HG03575 (cell line): ENCODE results near the gene TK2.
"Not testable (repeated sequence)": the region's sequence is repeated elsewhere in the genome, so short reads cannot be mapped to it uniquely, and the experiment has no call there.

ENCODE experiments used
- ATAC-seq: cut with Tn5 transposase; IDR thresholded peaks from one replicate; pipeline ENCODE4 v1.9.1; 2021; ENCODE audit not compliant: unreplicated experiment, insufficient number of reproducible peaks, low FRiP score; ENCODE audit errors: extremely low read depth

TK2 gene

DNA sequence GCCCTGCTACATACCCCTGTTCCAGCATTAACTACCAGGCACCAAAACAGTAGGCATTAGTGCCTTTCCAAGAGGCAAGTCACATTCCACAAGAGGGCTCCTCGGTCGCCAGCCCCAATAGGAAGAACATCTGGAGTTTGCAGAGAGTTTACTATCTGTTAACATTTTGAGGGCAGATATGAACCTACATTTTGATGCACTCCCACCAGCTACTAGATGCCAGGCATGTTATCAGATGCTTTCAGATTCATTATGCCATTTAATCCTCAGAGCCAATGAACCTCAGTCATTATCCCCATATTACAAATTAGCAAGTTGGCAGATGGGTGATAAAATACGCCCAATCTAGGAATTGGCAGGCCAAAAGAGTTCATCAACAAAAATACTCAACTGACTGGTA, 25.1 kb upstream of the TK2 start:
- no peak for ATAC-seq

DNA sequence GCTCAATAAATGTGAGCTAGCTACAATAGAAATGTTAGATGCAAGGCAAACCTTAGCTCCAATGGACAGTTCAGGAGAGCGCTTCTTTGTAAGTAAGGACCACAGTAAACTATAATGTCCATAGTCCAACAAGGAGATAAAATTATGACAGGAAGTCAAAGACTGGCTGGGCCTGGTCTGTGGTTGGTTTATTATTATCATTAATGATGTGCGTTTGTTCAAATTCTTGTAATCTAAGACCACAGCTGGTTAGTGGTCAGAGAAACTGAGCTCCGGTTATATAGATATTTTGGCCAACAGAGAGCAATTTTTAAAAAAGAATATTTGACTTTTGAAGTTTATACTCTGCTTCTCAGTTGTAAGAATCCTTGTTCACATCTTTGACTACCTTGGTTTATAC, 24.6 kb upstream of the TK2 start:
- ATAC-seq, result no peak

DNA sequence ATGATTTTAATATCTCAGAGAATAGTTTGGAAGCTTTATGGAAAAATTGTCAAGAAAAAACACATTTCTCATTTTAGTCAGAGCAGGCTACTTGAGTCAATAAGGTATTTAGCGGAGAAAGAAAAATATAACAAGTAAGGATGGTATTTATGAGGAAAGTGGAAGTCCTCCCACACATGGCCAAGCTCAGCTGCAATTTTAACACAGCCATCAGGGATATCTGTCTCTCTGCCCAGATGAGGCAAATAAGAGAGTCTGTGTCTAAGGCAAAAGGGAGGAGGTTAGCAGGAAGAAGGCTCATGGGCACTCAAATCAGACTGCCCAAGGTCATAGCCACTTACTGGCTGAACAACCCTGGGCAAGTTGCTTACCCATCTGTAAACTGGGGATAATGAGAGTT, 24.2 kb upstream of the TK2 start:
- ATAC-seq, result no peak

DNA sequence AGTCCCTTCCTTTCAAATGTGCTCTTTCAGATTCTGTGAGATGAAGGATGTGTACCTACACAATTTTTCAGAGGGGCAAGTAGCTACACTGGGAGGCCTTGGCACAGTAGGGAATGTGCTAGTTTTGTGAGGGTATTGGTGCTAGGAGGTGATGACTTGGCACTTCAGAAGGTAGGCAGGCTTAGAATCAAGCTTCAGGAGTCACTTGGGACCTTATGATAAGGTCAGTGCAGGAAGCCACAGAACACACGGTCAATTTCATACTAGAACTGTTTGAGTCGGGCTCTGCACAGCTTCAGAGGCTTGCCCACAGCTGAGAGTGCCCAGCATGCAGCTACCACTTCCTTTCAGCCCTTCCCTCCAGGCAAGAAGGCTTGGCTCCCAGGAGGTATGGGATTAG, 22.4 kb upstream of the TK2 start:
- ATAC-seq, result no peak

DNA sequence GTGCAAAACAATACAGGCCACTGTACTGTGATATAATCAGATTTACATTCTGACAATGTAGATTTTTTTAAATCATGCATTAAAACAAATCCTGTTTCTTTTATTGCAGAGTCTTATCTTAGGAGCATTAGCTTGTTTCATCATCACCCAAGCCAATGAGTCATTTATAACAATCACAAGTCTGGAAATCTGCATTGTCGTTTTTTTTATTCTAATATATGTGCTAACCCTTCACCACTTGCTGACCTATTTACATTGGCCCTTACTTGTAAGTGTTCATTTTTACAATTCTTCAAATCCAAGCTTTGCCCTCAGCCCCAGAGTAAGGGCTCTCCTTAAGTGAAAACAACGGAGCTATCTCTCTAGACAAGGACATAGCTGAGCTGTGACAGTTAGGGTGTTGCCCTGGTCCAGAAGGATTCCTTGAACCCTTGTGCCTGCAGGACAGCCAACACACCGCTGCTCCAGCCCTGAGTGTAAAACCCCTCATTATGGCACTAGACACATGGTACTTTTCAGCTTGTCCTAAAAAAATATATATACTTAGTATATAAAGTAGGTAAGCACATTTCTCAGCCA, 20.0 kb upstream of the TK2 start:
- no peak for ATAC-seq

DNA sequence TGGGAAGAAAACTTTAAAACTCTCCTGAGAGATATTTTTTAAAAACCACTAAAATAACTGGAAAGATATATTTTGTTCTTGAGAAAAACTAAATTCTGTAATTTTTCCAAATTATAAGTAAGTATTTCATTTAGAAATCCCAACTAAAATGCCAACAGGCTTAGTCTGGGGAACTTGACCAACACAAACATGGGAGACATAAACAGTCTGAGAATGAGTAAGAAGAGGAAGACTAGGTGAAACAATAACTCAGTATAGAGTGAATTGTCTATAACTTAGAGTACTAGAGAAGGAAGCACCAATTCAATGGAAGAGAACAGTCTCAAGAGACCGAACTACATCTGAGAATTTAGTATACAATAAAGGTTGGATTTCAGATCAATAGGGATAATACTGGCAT, 19.2 kb upstream of the TK2 start:
- ATAC-seq, result no peak

DNA sequence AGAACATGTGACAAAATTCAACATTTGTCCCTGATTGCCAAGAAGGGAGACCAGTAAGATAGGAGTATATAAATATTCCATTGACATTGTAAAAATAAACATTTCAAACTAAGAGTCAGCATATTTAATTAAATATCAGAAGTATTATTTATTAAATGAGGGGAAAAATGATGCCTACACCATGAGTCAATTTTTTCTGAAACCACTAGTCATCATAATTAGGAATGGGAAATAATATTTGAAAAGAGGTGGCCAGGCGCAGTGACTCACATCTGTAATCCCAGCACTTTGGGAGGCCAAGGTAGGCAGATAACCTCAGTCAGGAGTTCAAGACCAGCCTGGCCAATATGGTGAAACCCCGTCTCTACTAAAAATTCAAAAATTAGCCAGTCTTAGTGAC, 18.4 kb upstream of the TK2 start:
- no peak for ATAC-seq

DNA sequence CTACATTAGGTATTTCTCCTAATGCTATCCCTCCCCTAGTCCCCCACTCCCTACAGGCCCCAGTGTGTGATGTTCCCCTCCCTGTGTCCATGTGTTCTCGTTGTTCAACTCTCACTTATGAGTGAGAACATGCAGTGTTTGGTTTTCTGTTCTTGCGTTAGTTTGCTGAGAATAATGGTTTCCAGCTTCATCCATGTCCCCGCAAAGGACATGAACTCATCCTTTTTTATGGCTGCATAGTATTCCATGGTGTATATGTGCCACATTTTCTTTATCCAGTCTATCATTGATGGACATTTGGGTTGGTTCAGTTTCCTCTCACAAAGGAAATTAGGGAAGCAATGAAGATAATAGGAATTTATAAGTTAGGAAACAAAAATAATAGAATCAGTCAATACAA, 17.3 kb upstream of the TK2 start:
- ATAC-seq, result not testable (repeated sequence)

DNA sequence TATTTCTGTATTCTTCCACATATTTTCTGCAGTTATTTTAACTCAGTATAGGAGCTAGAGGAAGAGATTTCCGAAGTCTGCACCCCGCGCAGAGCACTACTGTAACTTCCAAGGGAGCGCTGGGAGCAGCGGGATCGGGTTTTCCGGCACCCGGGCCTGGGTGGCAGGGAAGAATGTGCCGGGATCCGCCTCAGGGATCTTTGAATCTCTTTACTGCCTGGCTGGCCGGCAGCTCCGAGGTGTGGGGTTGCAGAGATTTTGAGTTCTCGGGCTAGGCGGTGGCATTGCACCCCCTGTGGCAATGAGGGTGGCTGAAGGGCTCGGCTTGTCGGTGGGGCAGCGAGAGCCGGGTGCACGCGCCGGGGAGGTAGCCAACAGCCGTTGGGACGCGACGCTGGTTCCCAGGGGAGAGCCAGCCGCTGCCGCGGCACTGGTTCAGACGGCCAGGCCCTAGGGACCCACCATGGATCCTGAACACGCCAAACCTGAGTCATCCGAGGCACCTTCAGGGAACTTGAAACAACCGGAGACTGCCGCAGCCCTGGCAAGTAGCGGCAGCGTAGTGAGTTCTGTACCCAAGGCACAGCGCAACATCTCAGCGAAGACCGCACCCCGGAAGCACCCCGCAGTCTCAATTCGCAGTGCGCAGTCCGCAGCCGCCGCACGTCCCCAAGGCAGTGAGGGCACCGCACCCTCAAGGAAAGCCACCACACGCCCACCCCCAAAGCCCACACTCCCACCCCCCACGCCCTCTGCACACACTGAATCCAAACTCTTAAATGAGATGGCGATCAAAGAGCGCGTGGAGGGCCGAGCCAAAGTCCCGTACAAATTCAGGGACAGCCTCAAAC, 16.4 kb upstream of the TK2 start, which contains the start of gene CMTM1:
TSS of gene CMTM1 (plus strand) at position 389 of the 851 bp plus-strand sequence. CDS start at position 464, 75 bp downstream.
- no peak for ATAC-seq

DNA sequence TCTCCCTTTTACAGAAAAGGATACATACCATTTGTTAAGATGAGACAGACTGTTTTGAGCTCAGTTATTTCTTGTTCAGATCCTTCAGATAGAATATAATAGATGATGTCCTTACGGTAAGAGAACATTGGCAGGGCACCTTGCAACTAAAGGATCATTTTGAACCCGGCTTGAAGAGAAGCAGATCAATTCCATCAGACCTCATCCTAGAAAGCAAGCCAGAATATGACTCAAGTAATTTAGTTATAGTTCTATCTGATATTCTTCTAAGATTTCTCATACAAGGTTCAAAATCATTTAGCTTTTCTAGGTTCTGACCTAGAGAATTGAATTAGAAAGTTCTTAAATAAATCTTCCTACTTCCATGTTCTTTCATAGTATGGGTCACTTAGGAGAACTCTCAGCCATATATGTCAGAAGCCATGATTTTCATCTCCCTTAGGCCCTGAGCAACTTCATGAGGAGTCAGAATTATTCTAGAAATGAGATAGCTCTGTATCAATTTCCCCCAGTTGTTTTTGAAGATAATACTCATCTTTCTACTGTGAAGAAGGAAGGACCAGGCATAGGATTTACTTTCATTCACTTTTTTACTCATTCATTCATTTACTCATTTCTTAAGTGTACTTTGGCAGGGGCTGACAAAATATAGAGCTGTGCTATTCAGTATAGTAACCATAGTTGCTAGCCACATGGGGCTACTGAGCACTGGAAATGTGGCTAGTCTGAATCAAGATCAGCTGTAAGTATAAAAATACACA, 13.8 kb upstream of the TK2 start:
- ATAC-seq, result no peak

DNA sequence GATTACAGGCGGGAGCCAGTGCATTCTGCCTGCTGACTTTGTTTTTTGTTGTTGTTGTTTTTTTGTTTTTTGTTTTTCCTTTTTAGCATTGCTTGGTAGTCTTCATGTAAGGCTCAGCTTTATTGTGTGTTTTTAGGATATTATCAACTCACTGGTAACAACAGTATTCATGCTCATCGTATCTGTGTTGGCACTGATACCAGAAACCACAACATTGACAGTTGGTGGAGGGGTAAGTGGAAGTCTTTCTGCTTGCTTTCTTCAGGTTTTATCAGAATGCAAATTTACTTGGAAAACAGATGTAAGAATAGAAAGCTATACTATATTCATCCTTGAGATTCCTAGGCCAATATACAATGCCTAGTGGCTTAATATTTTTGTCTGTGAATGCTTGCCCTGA, 13.1 kb upstream of the TK2 start:
- ATAC-seq, result no peak

DNA sequence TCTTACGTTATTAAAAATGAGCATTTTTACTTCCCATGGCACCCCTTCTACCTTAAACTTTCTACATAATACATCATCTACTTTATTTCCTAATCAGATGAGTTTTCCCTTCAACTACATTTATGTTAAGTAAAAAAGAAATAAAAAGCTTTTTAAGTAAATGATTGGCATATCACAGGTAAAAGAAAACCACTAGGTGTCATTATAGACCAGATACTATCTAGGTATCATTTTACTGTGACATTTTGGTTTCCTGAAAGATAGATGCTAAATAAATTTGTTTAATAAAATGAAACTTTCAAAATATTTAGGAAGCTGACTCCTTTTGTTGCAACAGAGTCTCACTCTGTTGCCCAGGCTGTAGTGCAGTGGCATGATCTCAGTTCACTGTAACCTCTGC, 12.5 kb upstream of the TK2 start:
- ATAC-seq, result no peak

DNA sequence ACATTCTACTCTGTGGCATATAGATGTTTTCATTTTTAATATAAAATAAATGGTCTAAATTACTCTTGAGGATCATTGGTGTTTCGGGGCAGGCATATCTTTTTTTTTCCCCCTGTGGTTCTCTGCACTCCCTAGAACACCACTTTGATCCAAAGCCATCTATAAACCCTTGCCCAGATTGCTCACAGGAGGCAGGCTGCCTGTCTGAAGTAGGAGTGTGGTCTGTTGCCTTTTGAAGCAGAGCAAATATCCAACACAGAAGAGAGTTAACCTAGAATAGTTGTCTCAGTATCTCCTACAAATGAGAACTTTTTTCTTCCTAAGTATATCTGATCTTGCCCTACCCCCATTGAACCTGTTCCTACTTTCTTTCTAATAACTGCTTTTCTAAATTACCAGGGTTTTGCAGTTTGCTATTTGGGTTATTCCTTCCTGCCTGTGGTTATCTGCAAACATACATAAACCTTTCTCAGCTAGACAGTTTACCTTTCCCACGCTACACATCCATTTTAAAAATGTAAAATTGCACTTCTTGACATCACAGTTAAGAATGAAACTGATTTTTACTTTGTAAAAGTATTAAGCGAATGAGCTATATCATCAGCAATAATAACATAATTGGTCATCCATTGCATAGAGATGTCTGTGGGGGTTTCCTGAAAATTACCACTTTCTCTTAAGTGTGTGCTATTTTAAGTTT, 11.6 kb upstream of the TK2 start:
- ATAC-seq, result no peak

DNA sequence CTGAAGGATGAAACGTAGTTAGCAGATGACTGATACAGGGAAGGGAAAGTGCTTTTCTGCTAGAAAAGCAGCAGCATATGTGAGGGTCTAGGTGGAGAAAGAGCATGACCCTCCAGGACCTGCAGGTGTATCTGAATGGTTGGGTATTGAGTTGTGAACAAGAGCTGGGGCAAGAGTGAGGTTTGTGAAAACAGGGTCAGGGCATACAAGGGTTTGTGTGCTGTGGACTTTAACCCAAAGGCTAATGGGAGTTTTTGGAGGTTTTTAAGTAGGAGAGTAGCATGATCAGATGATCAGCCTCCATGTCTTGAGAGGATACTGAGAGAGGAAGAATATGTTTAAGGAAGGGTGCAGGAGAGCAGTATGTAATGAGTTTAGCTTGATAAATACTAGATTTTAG, 10.2 kb upstream of the TK2 start:
- no peak for ATAC-seq

DNA sequence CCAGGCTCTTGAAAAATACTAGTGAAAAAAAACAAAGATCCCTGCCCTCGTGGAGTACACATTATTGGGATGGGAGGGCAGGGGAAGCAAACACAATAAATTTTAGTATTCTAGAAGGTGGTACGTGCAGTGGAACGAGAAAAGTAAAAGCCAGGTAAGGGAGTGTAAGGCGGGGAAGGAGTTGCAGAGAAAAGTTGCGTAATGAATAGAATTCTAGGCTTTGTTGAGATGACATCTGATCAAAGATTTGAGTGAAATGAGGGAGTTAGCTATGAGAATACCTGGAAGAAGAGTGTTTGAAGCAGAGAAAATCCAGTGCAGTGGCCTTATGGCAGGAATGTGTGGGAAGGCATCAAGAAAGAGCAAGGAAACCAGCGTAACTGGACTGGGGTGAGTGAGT, 4.6 kb upstream of the TK2 start:
- ATAC-seq, result no peak

DNA sequence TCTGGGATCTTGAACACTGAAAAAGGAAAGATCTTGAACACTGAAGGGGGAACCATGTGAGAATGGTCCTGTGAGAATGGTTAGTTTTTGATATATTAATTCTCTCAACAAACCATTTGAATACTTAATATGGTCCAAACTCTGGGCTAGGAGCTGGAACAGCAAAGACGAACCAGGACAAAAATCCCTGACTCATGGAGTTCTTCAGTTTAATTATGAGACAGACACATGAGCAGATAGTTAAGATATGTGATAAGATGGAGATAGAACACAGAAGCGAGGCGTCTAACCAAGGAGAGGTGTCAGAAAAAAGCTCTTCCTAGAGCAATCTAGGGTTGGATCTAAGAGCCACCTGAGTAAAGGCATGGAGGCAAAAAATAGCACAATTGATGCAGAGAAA, 4.1 kb upstream of the TK2 start:
- no peak for ATAC-seq

DNA sequence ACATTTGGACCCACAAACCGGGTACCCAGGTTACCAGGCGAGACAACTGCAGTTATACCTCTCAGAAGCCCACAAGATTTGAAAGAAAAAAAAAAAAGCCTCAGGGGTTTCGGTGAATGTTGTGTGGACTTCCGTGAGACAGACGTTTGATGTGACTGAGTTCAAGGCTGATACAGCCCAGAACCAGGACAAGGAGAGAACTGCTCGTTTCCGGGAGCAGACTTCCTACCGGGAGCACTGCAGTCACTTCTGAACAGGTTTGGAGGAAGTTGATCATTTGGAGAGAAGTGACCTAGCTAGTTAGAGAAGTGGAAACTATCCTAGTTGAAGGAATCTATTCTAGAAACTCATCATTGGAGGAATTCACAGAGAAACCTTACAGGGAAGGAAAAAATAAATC, 3.3 kb upstream of the TK2 start:
- no peak for ATAC-seq

DNA sequence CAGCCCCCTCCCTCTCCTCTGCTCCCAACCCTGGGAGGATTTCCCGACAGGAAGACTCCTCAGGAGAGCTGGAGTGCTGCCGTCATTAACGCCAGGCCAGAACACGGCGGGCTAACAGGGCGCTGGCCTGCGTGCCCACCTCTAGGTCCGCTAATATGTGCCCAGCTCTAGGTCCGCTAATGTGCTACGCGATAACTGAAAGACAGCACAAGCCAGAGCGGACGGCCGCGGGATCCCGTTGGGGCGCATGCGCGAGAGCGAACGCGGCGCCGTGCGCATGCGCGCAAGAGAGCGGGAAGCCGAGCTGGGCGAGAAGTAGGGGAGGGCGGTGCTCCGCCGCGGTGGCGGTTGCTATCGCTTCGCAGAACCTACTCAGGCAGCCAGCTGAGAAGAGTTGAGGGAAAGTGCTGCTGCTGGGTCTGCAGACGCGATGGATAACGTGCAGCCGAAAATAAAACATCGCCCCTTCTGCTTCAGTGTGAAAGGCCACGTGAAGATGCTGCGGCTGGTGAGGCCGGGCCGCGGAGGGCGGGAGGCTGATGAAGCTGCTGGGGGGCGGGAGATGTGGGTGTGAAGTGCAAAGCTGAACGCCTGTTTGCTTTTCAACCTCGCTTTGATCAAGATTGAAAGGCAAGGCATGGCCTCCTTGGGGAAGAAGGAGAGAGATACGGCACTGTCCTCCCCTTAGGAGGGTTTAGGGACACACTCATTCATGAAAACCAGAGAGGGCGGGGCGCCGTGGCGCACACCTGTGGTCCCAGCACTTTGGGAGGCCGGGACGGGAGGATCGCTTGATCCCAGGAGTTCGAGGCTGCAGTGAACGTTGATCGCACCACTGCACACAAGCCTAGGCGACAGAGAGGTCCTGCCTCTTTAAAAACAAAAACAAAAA, 2.6 kb upstream of the TK2 start, which contains the start of gene CKLF:
TSS of gene CKLF (plus strand) at position 291 of the 892 bp plus-strand sequence. CDS start at position 431, 140 bp downstream.
- ATAC-seq, result no peak
